ENCODE measurements around the gene PTCD3. TPM values are rescaled to one million over a fixed set of nuclear protein-coding genes. Genes with fewer than 3 reads are reported as not detected.

Gene PTCD3
- total RNA-seq, 1 donor from 2014 or later: 156 TPM

- Mint-ChIP-seq H3K27ac (no peak overlapping the region), H3K4me1 (no peaks in the 10 kb centered on the region), H3K4me3 (no peak overlapping the region), H3K27me3 (ENCODE audit: low read depth) (no peaks in the 10 kb centered on the region), H3K9me3 (no peaks in the 10 kb centered on the region), H3K36me3 (peaks cover 69% of the 10 kb centered on the region)
- TF ChIP-seq, protein P1, sequence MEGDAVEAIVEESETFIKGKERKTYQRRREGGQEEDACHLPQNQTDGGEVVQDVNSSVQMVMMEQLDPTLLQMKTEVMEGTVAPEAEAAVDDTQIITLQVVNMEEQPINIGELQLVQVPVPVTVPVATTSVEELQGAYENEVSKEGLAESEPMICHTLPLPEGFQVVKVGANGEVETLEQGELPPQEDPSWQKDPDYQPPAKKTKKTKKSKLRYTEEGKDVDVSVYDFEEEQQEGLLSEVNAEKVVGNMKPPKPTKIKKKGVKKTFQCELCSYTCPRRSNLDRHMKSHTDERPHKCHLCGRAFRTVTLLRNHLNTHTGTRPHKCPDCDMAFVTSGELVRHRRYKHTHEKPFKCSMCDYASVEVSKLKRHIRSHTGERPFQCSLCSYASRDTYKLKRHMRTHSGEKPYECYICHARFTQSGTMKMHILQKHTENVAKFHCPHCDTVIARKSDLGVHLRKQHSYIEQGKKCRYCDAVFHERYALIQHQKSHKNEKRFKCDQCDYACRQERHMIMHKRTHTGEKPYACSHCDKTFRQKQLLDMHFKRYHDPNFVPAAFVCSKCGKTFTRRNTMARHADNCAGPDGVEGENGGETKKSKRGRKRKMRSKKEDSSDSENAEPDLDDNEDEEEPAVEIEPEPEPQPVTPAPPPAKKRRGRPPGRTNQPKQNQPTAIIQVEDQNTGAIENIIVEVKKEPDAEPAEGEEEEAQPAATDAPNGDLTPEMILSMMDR (IDR thresholded peaks at IDR 0.05; ENCODE audit: unreplicated experiment): no peak
- no peak for DNase-seq (ENCODE audit: low spot score in 2 of 2, unreplicated experiment in 2 of 2)
Measured at GRCh38 chr2:86139981-86140380, 33.9 kb downstream of the PTCD3 start.

DNA sequence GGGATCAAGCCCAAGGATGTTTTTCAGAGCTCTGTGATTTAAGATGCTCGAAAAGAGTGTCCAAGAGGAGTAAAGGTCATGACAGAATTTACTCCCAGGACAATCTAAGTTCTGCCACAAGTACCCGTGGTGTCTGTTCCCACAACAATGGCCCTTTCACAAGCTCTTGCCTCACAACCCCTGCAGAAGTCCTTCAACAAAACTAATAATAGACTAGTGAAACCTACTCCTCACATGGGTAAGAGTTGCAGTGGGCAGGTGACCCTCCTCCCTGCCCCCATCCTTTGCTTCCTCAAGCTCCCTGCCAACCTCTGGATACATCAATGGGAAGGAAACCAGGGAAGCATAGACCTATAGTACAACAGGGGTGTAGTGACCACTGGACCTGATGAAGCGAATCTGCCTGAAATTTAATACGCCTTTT is 34.9 kb downstream of the PTCD3 start:
- no peaks in the 10 kb centered on the region for H3K9me3 Mint-ChIP-seq
- peaks cover 60% of the 10 kb centered on the region for H3K36me3 Mint-ChIP-seq
- DNase-seq (ENCODE audit: low spot score in 2 of 2, unreplicated experiment in 2 of 2): no peak
- TF ChIP-seq, protein P1 (IDR thresholded peaks at IDR 0.05; ENCODE audit: unreplicated experiment): no peak
- no peaks in the 10 kb centered on the region for H3K27me3 Mint-ChIP-seq (ENCODE audit: low read depth)
- no peak overlapping the region for H3K27ac Mint-ChIP-seq
- H3K4me3 Mint-ChIP-seq: no peak overlapping the region
- no peaks in the 10 kb centered on the region for H3K4me1 Mint-ChIP-seq

DNA sequence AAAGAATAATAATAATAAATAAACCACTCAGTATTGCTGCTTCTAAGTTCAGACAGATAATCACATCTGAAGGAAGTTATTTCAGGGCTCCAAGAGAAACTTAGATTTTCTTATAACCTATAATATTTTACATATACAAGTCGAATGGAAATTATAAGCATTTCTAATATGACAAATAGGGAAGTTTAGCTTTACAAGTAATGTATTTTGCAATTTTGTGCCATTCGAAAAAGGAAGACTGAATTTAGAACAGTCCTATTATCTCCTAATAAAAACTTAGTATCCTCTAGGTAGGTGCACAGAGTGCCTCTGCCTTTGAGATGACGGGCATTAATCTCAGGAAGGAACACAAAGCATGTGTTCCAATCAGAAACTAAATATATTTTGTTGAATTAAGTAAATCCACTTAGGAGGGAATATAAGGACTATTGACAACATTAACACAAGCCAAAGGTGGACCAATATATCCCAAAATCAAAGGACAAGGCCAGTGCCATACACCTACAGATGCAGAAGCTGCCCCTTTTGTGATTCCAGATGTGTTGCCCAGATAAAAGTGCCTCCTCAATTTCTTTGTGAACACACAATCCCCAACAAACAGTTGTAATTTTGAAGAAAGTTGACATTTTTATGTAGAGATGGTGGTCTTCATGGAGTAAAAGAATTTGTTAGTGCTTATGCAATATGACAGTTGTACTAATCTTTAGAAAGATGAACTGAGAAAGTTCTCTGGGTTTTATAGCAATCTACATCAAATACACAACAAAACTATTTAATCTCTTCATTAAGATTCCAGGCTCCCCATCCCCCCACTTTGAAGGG is 36.6 kb downstream of the PTCD3 start:
- no peaks in the 10 kb centered on the region for H3K27me3 Mint-ChIP-seq (ENCODE audit: low read depth)
- TF ChIP-seq, protein P1 (IDR thresholded peaks at IDR 0.05; ENCODE audit: unreplicated experiment): no peak
- no peak overlapping the region for H3K27ac Mint-ChIP-seq
- no peaks in the 10 kb centered on the region for H3K4me1 Mint-ChIP-seq
- H3K36me3 Mint-ChIP-seq: peaks cover 58% of the 10 kb centered on the region
- H3K9me3 Mint-ChIP-seq: no peaks in the 10 kb centered on the region
- no peak for DNase-seq (ENCODE audit: low spot score in 2 of 2, unreplicated experiment in 2 of 2)
- no peak overlapping the region for H3K4me3 Mint-ChIP-seq

DNA sequence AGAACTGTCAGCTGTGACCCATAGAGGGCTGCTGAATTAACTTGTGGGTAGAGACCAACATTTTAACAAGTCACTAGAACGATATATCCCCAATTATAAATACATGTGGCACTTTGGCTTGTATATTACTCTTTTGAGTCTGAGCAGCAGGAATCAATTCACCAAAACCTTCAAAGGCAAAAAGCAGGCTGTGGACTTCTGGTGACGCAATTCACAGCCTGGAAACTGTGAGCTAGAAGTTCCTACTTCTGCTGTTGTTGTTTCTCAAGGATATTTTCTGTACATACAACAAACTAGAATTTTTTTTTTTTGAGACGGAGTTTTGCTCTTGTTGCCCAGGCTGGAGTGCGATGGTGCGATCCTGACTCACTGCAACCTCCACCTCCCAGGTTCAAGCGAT is 37.3 kb downstream of the PTCD3 start:
- Mint-ChIP-seq H3K27ac (no peak overlapping the region), H3K9me3 (no peaks in the 10 kb centered on the region), H3K27me3 (ENCODE audit: low read depth) (no peaks in the 10 kb centered on the region), H3K4me3 (no peak overlapping the region), H3K36me3 (peaks cover 58% of the 10 kb centered on the region), H3K4me1 (no peaks in the 10 kb centered on the region)
- TF ChIP-seq, protein P1 (IDR thresholded peaks at IDR 0.05; ENCODE audit: unreplicated experiment): no peak
- DNase-seq (ENCODE audit: low spot score in 2 of 2, unreplicated experiment in 2 of 2): no peak

GRCh38 chr2:86143926-86144685 is 38.1 kb downstream of the PTCD3 start:
- no peaks in the 10 kb centered on the region for H3K9me3 Mint-ChIP-seq
- no peaks in the 10 kb centered on the region for H3K27me3 Mint-ChIP-seq (ENCODE audit: low read depth)
- H3K4me3 Mint-ChIP-seq: no peak overlapping the region
- peak overlapping the region; percentile 21 for H3K27ac Mint-ChIP-seq
- H3K4me1 Mint-ChIP-seq: no peaks in the 10 kb centered on the region
- no peak for DNase-seq (ENCODE audit: low spot score in 2 of 2, unreplicated experiment in 2 of 2)
- TF ChIP-seq, protein P1 (IDR thresholded peaks at IDR 0.05; ENCODE audit: unreplicated experiment): no peak
- H3K36me3 Mint-ChIP-seq: peaks cover 54% of the 10 kb centered on the region

Data from mesothelial cell of epicardium (in vitro differentiated cells).